Stimulated activated CD4-positive, alpha-beta T cell treated with anti-CD3 and anti-CD28 coated beads, Interleukin-2, amount 100 ng/mL, for 48 hours (primary cell): Measurements from ENCODE around the gene RBCK1.
"Not testable (repeated sequence)": the region's sequence is repeated elsewhere in the genome, so short reads cannot be mapped to it uniquely, and the experiment has no call there.

Experiments
- DNase-seq, 2 donors: peaks; one replicate each; pipeline ENCODE4 v3.0.0-alpha.2; 2020

Gene RBCK1

GRCh38 chr20:376089-376488 lies 32.0 kb upstream of the RBCK1 start:
- no peak for DNase-seq

DNA sequence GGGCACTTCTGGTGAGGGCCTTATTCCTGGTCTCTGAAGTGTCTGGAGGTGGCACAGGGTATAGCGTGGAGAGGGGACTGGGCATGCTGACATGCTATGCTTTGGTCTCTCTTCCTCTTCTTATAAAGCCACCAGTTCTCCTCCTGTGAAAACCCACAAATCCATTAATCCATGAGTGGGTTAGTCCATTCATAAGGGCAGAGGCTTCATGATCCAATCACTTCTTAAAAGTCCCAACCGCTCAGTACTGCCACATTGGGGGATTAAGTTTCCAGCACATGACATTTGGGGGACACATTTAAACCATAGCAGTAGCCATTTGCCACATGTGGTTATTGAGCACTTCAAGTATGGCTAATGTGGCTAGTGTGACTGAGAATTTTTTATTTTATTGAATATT lies 31.3 kb upstream of the RBCK1 start:
- DNase-seq = no peak

GRCh38 chr20:377578-377977 lies 30.5 kb upstream of the RBCK1 start:
- not testable (repeated sequence) for DNase-seq

GRCh38 chr20:378961-379336 lies 29.1 kb upstream of the RBCK1 start:
- no peak for DNase-seq

GRCh38 chr20:380763-381580 lies 27.1 kb upstream of the RBCK1 start:
- DNase-seq = peak; percentile 64 to 68

DNA sequence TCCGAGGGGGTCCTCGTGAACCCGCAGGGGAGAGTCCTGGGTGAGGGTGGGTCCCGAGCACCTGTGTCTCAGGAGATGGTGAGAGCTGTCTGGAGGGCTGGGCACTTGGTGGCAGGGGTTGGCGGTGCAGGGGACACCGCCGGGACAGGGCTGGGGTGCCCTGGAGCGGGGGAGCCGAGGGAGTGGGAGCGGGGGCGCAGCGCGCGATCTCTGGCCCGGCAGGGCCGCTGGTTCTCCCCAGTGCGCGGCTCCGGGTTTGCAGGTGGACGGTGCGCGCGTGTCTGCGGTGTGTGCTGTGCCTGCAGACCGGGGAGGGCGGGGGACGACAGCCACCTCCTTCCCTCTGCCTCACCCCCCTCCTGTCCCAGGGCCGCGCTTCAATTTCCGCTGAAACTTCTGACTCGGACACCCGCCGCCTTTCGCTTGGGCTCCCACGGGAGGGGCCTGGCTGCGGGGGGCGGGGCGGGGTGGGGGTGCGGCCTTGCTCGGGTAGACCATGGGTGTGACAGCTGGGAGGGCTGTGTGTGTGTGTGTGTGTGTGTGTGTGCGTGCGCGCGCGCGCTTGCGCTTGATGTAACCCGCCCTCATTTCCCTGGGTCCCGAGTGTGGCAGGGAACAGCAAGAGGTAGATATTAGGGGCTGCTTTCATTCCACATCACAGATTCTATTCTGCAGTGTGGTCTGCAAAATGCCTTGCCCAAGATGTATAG lies 26.4 kb upstream of the RBCK1 start:
- peak; percentile 54 to 68 for DNase-seq

DNA sequence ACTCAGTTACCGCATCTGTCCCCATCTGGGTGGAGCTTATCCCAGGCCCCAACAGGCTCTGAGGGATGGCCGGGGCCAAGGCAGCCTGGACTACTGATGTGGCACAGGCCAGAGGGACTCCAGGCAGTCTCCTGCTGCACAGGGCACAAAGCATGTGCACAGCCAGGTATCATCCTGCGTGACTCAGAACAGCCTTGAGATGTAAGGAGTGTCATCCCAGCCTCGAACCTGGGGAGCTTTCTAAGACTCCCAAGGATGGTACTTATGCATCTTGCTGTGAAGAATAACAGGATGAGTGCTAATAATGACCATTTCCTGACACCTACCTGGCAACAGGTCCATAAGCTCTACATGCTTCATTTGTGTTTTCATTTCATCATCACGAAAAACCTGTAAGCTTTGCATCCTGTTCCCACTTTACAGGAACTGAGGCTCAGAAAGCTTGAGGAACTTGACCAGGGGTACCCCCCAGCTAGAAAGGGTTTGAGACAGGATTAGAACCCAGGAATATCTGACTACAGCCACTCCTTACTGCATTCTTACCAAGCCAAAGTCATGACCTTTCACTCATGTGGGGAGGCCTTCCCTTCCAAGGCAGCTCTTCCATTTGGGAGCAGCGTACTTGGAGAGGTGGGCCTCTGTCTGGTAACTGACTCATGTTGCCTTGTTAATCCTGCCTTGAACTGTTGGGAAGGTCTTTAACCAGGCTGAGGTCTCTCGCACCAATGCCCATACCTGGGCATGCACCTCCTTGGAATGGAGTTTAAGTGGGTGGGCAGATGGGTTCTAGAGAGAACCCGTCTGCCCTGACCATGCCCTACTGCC lies 25.6 kb upstream of the RBCK1 start:
- no peak for DNase-seq

- no peak for DNase-seq
Observed at GRCh38 chr20:383889-384288, 24.2 kb upstream of the RBCK1 start.

DNA sequence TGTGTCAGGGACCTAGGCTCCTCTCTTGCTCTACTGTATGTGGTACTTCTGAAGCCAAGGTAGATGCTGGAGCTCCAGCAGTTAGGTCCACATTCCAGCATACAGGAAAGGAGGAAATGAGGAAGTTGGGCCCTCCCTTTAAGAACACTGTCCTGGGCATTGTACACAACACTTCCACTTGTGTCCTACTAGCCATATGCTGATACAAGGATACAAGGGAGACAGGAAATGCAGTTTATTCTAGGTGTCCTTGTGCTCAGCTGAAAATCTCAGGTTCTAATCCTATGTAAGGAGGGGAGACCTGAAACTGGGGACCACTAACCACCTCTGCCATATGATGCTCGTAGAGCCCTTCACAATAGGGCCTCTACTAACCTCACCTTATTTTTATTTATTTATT lies 23.4 kb upstream of the RBCK1 start:
- no peak for DNase-seq

DNA sequence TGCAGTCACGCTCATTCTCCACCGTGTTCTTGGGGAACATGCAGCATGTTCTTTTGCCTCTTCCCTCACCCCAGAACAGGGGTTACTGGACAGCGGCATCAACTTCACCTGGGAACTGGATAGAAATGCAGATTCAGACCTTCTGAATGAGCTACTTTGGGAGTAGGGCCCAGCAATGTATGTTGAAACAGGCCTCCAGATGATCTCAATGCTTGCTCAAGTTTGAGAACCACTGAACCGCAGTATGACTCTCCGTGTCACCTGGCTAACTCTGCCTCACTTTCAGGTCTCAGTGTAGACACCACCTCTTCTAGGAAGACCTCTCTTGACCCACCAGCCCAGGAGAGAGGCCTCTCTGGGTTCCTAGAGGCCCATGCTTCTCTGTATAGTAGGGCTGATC lies 22.7 kb upstream of the RBCK1 start:
- DNase-seq = no peak

GRCh38 chr20:386634-387033 lies 21.5 kb upstream of the RBCK1 start:
- not testable (repeated sequence) for DNase-seq

- DNase-seq = no peak
Observed at GRCh38 chr20:387520-387919, 20.6 kb upstream of the RBCK1 start.

DNA sequence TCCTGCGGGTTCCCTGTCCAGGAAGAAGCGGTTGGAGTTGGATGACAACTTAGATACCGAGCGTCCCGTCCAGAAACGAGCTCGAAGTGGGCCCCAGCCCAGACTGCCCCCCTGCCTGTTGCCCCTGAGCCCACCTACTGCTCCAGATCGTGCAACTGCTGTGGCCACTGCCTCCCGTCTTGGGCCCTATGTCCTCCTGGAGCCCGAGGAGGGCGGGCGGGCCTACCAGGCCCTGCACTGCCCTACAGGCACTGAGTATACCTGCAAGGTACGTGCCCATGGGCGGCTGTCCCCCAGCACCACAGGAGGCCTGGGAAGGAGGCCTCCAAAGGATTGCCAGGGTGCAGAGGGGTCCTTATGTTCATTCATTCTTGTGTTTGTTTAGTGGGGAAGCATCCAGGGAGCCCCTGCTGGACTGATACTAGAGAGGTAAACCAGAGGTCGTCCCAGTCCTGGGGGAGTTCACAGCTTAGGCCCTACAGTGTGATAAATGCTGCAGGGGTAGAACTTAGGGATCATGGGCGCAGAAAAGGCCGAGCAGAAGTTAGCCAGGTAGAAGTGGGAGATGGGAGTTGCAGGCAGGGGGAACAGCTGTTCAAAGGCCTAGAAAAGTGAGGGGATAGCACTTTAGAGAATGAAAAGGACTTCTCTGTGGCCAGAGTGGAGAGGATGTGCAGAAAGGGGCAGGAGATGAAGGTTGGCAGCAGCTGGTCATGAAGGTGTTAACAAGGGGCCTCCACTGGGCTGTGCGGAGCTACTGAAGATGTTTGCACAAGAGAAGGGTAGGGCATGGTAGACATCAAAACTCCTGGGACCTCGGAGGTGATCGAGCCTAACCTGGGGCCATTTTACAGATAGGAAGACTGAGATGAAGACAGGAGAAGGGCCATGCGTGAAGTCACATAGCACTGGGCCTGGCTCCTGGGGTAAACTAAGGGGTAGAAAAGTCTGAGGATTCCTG lies 19.8 kb upstream of the RBCK1 start:
- no peak for DNase-seq

DNA sequence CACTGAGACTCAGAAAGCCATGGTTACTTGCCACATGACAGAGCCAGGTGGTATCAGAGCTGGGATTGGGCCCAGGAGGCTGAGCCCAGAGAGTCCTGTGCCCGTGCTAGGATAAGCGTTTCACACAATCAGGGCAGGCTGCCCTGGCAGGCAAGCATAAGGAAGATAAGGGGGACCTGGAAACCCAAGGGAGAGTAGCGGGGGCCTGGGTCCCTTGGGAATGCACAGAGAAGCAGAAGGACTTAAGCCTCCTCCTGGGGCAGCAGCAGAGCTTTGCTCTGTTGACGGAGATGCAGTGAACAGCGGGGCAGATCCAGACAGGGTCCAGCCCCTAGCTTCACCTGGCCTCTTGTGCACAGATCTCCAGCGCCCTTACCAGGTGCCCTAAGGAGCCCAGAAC lies 18.9 kb upstream of the RBCK1 start:
- no peak for DNase-seq

- DNase-seq = no peak
Observed at GRCh38 chr20:391041-391711, 16.9 kb upstream of the RBCK1 start.

DNA sequence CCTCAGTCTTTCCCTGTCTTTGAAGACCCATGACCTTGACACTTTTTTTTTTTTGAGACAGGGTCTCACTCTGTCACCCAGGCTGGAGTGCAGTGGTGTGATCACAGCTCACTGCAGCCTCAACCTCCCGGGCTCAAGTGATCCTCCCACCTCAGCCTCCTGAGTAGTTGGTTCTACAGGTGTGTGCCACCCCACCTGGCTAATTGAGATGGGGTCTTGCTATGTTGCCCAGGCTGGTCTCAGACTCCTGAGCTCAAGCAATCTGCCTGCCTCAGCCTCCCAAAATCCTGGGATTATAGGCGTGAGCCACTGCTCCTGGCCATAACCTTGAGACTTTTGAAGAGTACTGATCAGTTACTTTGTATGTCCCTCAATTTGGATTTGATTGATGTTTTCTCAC lies 14.8 kb upstream of the RBCK1 start:
- not testable (repeated sequence) for DNase-seq

DNA sequence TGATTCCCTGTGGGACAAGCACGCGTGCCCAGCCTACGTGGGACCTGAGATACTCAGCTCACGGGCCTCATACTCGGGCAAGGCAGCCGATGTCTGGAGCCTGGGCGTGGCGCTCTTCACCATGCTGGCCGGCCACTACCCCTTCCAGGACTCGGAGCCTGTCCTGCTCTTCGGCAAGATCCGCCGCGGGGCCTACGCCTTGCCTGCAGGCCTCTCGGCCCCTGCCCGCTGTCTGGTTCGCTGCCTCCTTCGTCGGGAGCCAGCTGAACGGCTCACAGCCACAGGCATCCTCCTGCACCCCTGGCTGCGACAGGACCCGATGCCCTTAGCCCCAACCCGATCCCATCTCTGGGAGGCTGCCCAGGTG lies 11.9 kb upstream of the RBCK1 start:
- DNase-seq = no peak

DNA sequence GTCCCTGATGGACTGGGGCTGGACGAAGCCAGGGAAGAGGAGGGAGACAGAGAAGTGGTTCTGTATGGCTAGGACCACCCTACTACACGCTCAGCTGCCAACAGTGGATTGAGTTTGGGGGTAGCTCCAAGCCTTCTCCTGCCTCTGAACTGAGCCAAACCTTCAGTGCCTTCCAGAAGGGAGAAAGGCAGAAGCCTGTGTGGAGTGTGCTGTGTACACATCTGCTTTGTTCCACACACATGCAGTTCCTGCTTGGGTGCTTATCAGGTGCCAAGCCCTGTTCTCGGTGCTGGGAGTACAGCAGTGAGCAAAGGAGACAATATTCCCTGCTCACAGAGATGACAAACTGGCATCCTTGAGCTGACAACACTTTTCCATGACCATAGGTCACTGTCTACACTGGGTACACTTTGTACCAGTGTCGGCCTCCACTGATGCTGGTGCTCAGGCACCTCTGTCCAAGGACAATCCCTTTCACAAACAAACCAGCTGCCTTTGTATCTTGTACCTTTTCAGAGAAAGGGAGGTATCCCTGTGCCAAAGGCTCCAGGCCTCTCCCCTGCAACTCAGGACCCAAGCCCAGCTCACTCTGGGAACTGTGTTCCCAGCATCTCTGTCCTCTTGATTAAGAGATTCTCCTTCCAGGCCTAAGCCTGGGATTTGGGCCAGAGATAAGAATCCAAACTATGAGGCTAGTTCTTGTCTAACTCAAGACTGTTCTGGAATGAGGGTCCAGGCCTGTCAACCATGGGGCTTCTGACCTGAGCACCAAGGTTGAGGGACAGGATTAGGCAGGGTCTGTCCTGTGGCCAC lies 11.3 kb upstream of the RBCK1 start:
- no peak for DNase-seq

- no peak for DNase-seq
Observed at GRCh38 chr20:397432-398237, 10.5 kb upstream of the RBCK1 start.

- no peak for DNase-seq
Observed at GRCh38 chr20:399182-399707, 8.9 kb upstream of the RBCK1 start.
